Measurements from ENCODE around the gene SERTAD4. TPM values are rescaled to one million over a fixed set of nuclear protein-coding genes. Genes with fewer than 3 reads are reported as not detected.

SERTAD4 gene
- total RNA-seq = 0.70 and 2.2 TPM in 2 replicates

GRCh38 chr1:210232511-210233215, at the start of gene SERTAD4:
SERTAD4 (plus strand) TSS chr1:210232796; CDS start chr1:210237961, 5,165 bp downstream.

Other genes starting within 250 kb of the SERTAD4 start
- gene HHAT, start 96.1 kb downstream of the SERTAD4 start, total RNA-seq = 1.4 and 2.4 TPM in 2 replicates